ENCODE data around the gene DNAJB11. TPM values are rescaled to one million over a fixed set of nuclear protein-coding genes. Genes with fewer than 3 reads are reported as not detected.
"Not testable (repeated sequence)": the region's sequence is repeated elsewhere in the genome, so short reads cannot be mapped to it uniquely, and the experiment has no call there.

Gene DNAJB11
- total and polyA plus RNA-seq, 2 donors (not counting 1 experiment from before 2014, with no cell fraction given), result 17.9 to 27.7 TPM

DNA sequence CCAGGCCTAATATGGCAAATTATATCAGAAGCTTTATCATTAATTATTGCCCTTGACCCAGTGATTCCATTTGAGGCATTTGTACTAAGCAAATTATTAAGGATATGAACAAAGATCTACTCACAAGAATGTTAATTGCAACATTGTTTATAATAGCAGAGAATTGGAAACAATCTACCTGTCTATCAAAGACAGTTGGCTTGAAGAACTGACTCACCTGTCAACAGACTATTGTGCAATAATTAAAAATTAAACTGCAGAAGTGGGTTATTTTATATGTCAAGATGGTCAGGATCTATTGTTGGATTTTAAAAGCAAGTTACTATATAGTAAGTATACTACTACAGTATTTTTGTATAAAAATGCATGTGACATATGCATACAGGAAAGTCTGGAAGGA is 63.0 kb downstream of the DNAJB11 start:
- intact Hi-C loops (cut with micrococcal nuclease), result no loop called here
- ChIA-PET POLR2A (no interaction called here), CTCF (interaction anchor here (4.3 kb wide), 1 partner anchor 18 kb away, joined by 38 read pairs; no protein-coding TSS in a partner anchor)
- ATAC-seq (ENCODE audit: low read depth), result no peak
- Mint-ChIP-seq H3K27ac (no peak overlapping the region), H3K4me1 (no peaks in the 10 kb centered on the region), H3K4me3 (no peak overlapping the region), H3K9me3 (ENCODE audit: insufficient read depth) (no peaks in the 10 kb centered on the region), H3K27me3 (peaks cover 12% of the 10 kb centered on the region)
- Histone ChIP-seq H2AFZ (ENCODE audit: insufficient read depth, low read depth, low read length, poor library complexity, severe bottlenecking) (no peak overlapping the region), H3K9ac (ENCODE audit: low read length) (no peak overlapping the region), H3K27me3 (replicated peaks in 1 of 4; ENCODE audit: control extremely low read depth in 1 of 4, control insufficient read depth in 3 of 4, insufficient read depth in 4 of 4, low read length in 3 of 4) (peaks cover 0 to 8% (median 0%) of the 10 kb centered on the region in 4 experiments), H3K4me1 (ENCODE audit: control insufficient read depth in 2 of 2, insufficient read depth in 2 of 2, low read length in 2 of 2) (no peaks in the 10 kb centered on the region), H3K4me3 (ENCODE audit: control extremely low read depth in 1 of 5, extremely low read depth in 1 of 5, insufficient read depth in 1 of 5, low read depth in 2 of 5, low read length in 4 of 5) (no peak overlapping the region), H3K4me2 (replicated peaks; ENCODE audit: low read depth, low read length, poor library complexity, severe bottlenecking) (no peak overlapping the region), H3K27ac (ENCODE audit: low read length in 2 of 2) (no peak overlapping the region), H3K79me2 (ENCODE audit: control insufficient read depth, insufficient read depth, low read length) (no peaks in the 10 kb centered on the region), H3K9me3 (ENCODE audit: control extremely low read depth in 1 of 3, control insufficient read depth in 2 of 3, insufficient read depth in 1 of 3, low read length in 2 of 3) (no peaks in the 10 kb centered on the region), H3K36me3 (replicated peaks in 1 of 2; ENCODE audit: control extremely low read depth in 1 of 2, control insufficient read depth in 1 of 2, extremely low read depth in 1 of 2, insufficient read depth in 2 of 2, low read length in 1 of 2) (no peaks in the 10 kb centered on the region), H4K20me1 (ENCODE audit: control insufficient read depth, insufficient read depth, low read length, poor library complexity, severe bottlenecking) (no peaks in the 10 kb centered on the region)
- TF ChIP-seq EZH2 (IDR thresholded peaks at IDR 0.05; ENCODE audit: borderline replicate concordance, insufficient read depth, low read depth, low read length, poor library complexity, severe bottlenecking), result no peak
- TF ChIP-seq, protein P1, sequence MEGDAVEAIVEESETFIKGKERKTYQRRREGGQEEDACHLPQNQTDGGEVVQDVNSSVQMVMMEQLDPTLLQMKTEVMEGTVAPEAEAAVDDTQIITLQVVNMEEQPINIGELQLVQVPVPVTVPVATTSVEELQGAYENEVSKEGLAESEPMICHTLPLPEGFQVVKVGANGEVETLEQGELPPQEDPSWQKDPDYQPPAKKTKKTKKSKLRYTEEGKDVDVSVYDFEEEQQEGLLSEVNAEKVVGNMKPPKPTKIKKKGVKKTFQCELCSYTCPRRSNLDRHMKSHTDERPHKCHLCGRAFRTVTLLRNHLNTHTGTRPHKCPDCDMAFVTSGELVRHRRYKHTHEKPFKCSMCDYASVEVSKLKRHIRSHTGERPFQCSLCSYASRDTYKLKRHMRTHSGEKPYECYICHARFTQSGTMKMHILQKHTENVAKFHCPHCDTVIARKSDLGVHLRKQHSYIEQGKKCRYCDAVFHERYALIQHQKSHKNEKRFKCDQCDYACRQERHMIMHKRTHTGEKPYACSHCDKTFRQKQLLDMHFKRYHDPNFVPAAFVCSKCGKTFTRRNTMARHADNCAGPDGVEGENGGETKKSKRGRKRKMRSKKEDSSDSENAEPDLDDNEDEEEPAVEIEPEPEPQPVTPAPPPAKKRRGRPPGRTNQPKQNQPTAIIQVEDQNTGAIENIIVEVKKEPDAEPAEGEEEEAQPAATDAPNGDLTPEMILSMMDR (IDR thresholded peaks at IDR 0.05), result no peak
- no peak for DNase-seq

DNA sequence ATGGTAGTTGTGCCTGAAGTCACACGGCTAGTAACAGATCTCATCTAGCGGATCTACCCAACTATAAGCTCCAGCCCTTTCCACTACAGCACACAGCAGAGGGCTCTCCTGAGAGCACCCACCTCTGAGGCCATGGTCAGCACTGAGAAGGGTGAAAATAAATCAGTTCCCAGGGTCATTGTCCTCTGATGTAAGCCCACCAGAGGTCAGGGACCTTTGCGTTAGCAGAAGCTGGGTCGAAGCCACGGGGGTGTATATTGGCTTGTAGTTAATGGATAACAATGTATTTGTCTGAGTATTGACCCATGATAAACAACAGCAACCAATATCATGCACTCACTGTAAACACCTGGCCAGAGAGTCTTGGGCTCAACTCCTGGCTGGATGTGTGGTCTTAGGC is 63.7 kb downstream of the DNAJB11 start:
- CTCF ChIA-PET; ATAC-seq (ENCODE audit: low read depth): not testable (repeated sequence)
- WGBS (ENCODE audit: insufficient coverage), result no CpG with 5 or more reads among the region's 5 CpGs

More for the DNA sequence above, 63.7 kb downstream of the DNAJB11 start:
- H3K79me2 ChIP-seq (ENCODE audit: control insufficient read depth, insufficient read depth, low read length); H3K9ac ChIP-seq (ENCODE audit: low read length); H3K27ac Mint-ChIP-seq; H2AFZ ChIP-seq (ENCODE audit: insufficient read depth, low read depth, low read length, poor library complexity, severe bottlenecking); POLR2A ChIA-PET; H3K4me3 Mint-ChIP-seq; H3K4me2 ChIP-seq (replicated peaks; ENCODE audit: low read depth, low read length, poor library complexity, severe bottlenecking); H4K20me1 ChIP-seq (ENCODE audit: control insufficient read depth, insufficient read depth, low read length, poor library complexity, severe bottlenecking); H3K9me3 ChIP-seq (ENCODE audit: control extremely low read depth in 1 of 3, control insufficient read depth in 2 of 3, insufficient read depth in 1 of 3, low read length in 2 of 3); H3K4me1 Mint-ChIP-seq; intact Hi-C loops (cut with micrococcal nuclease); H3K4me3 ChIP-seq (ENCODE audit: control extremely low read depth in 1 of 5, extremely low read depth in 1 of 5, insufficient read depth in 1 of 5, low read depth in 2 of 5, low read length in 4 of 5); H3K27ac ChIP-seq (ENCODE audit: low read length in 2 of 2); H3K36me3 ChIP-seq (replicated peaks in 1 of 2; ENCODE audit: control extremely low read depth in 1 of 2, control insufficient read depth in 1 of 2, extremely low read depth in 1 of 2, insufficient read depth in 2 of 2, low read length in 1 of 2); H3K9me3 Mint-ChIP-seq (ENCODE audit: insufficient read depth); DNase-seq; H3K4me1 ChIP-seq (ENCODE audit: control insufficient read depth in 2 of 2, insufficient read depth in 2 of 2, low read length in 2 of 2): not testable (repeated sequence)
- peaks cover 0 to 11% (median 0%) of the 10 kb centered on the region in 4 experiments for H3K27me3 ChIP-seq (replicated peaks in 1 of 4; ENCODE audit: control extremely low read depth in 1 of 4, control insufficient read depth in 3 of 4, insufficient read depth in 4 of 4, low read length in 3 of 4)
- peaks cover 11% of the 10 kb centered on the region for H3K27me3 Mint-ChIP-seq

Small RNAs within 50 kb of the gene (small RNA-seq; reads per million reads assigned to genes)
- gene RF00017 (ENCODE audit: insufficient read length, low read depth, low replicate concordance), result not detected

Other genes starting within 250 kb of the DNAJB11 start
- gene DGKG, start 208.5 kb upstream of the DNAJB11 start, total RNA-seq, result 10.9 and 11.6 TPM in 2 replicates
- 0.67 and 1.1 TPM in 2 replicates for gene DGKG, start 208.5 kb upstream of the DNAJB11 start, polyA plus RNA-seq
- 10.3 and 10.9 TPM in 2 replicates for gene CRYGS, start 26.3 kb upstream of the DNAJB11 start, total RNA-seq
- 3.4 and 3.6 TPM in 2 replicates for gene CRYGS, start 26.3 kb upstream of the DNAJB11 start, polyA plus RNA-seq
- 17.3 and 21.4 TPM in 2 replicates for gene TBCCD1, start 3.4 kb upstream of the DNAJB11 start, total RNA-seq
- gene TBCCD1, start 3.4 kb upstream of the DNAJB11 start, polyA plus RNA-seq, result 12.5 and 15.9 TPM in 2 replicates
- gene AHSG, start 42.3 kb downstream of the DNAJB11 start, total RNA-seq, result not detected in 2 replicates
- not detected in 2 replicates for gene AHSG, start 42.3 kb downstream of the DNAJB11 start, polyA plus RNA-seq
- not detected in 2 replicates for gene FETUB, start 69.7 kb downstream of the DNAJB11 start, total RNA-seq
- not detected in 2 replicates for gene FETUB, start 69.7 kb downstream of the DNAJB11 start, polyA plus RNA-seq
- not detected in 2 replicates for gene HRG, start 95.3 kb downstream of the DNAJB11 start, total RNA-seq
- not detected in 2 replicates for gene HRG, start 95.3 kb downstream of the DNAJB11 start, polyA plus RNA-seq
- not detected in 2 replicates for gene KNG1, start 146.6 kb downstream of the DNAJB11 start, total RNA-seq
- gene KNG1, start 146.6 kb downstream of the DNAJB11 start, polyA plus RNA-seq, result not detected in 2 replicates
- 490 and 506 TPM in 2 replicates for gene EIF4A2, start 212.9 kb downstream of the DNAJB11 start, total RNA-seq
- 547 and 1,798 TPM in 2 replicates for gene EIF4A2, start 212.9 kb downstream of the DNAJB11 start, polyA plus RNA-seq
- gene RFC4, start 235.8 kb downstream of the DNAJB11 start, total RNA-seq, result 17.8 and 21.0 TPM in 2 replicates
- 20.5 and 23.5 TPM in 2 replicates for gene RFC4, start 235.8 kb downstream of the DNAJB11 start, polyA plus RNA-seq

Measured in B cell (primary cell).